Activated T-cell treated with anti-CD3 and anti-CD28 coated beads for 1 hour (primary cell): ENCODE data around the gene CNIH3.
"Not testable (repeated sequence)": the region's sequence is repeated elsewhere in the genome, so short reads cannot be mapped to it uniquely, and the experiment has no call there.

ENCODE experiments used
- DNase-seq: peaks from one replicate; pipeline ENCODE4 v3.0.0-alpha.2; 2020; ENCODE audit warnings: low read depth

The CNIH3 gene

DNA sequence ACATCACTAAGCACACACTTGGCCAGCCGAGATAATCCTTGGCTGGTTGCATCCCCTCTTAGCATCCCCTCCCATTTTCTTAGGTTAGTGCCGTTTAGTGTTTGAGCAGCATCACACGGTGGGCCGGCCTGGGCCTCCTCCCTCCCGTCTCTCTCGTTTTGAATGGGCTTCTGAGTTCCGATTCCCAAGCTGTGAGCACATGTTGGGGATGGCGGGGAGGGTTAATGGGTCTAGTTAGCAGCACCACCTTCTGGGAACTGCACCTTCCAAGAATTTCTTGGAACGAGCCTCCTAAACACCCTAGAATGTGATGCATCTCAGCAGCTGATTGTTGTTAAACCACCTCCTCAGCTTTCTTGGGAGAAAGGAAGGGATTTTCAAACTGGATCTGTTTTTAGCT lies 73.3 kb downstream of the CNIH3 start:
- DNase-seq = no peak

DNA sequence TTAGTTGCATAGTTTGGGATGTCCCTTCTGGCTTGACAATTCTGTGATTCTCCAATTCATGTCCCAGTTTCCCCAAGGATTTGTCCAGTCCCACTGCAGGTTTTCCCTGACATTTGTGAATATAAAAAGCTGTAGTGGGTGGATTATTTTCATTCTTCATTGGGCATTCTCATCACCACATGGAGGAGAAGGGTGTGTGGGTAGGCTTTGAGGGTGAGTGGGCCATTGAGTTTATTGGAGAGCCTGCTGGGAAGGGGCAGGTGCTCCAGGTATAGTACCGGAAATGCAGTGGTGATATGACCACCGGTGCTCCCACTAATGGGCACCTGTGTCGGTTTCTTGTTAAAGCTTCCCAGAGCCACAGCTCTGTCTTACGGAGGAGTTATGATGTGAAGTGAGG lies 74.5 kb downstream of the CNIH3 start:
- DNase-seq = no peak

DNA sequence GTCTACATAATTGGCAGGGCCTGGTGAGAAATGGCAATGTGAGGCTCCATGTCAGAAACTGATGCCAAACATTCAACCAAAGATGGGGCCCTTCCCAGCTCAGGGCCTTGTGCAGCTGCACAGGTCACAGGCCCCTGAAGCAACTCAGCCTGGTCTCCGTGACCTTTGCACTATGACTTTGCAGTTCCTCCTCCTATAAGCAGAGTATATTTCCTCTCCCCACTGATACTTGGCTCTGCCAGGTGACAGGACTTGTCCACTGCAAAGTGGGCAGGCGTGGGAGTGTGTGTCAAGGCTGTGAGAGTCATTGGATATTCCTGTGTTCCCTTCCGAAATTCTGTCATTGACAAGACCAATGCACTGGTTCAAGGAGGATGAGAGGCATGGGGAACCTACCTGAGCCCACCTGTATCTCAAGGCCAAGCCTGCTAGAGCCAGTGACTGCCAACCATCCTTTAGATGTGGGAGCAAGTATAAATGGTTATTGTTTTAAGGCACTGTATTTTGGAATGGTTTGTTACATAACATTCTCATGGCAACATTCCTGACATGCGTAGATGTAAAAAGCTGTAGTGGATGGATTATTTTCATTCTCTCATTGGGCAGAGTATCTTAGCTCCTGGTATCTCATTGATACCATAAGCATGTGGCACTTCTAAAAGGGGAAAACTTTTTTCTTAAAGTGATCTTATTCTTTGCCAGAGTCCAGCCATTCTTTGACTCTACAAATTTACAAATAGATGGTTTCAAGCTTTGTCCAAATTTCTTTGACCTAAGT lies 75.2 kb downstream of the CNIH3 start:
- DNase-seq = no peak

GRCh38 chr1:224694969-224695368 lies 78.9 kb downstream of the CNIH3 start:
- DNase-seq = no peak

- no peak for DNase-seq
Measured at GRCh38 chr1:224696021-224696420, 79.9 kb downstream of the CNIH3 start.

- no peak for DNase-seq
Measured at GRCh38 chr1:224696891-224697765, 81.0 kb downstream of the CNIH3 start.

- DNase-seq = no peak
Measured at GRCh38 chr1:224698015-224698451, 81.9 kb downstream of the CNIH3 start.

DNA sequence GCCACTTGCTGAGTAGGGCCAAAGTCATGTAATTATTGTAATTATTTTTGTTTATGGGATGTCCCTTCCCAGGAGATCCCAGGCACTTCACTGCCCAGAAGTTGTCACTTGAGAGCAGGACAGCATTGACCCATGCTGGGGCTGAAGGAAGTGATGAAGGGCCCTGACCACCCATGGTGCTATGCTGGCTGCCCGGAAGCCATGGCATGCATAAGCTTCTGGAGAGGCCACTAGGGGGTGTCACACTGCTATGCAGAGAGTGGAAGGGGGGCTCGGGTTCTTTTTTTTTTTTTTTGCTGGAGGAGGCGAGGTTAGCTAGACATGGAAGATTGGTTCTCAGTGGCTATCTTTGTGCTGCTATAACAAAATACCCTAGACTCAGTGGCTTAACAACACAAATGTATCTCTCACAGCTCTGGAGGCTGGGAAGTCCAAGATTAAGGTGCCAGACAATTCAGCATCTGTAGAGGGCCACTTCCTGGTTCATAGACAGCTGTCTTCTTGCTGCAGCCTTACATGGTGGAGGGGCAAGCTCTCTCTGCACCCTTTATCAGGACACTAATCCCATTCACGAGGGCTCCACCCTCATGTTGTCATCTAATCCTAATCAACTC lies 84.9 kb downstream of the CNIH3 start:
- no peak for DNase-seq

- no peak for DNase-seq
Measured at GRCh38 chr1:224703702-224704101, 87.6 kb downstream of the CNIH3 start.

DNA sequence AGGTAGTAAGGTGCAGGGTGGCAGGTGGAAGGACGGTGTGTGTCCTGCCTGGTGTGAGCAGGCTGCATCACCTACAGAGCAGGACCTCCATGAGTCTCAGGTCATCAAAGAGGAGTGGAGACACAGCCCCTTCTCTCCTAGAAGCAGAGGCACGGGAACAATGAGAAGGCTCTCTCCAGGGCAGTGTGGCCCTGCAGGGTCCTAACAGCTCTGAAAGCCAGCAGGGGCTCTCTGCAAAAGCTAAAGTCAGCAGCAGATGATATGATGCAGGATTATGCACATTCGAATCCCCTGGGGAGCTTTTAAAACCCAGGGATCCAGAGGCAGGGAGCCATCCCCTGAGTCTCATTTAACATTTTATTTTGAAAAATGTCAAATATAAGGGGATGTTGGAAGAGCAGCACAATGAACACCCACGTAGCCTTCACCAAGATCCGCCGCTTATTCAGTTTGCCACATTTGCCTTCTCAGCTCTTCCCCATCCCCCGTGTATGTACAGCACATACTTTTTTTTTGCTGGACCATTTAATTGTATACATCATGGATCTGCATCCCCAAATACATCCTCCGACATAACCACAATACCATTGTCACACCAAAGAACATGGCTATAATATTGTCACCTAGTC lies 88.1 kb downstream of the CNIH3 start:
- no peak for DNase-seq

GRCh38 chr1:224705578-224705977 lies 89.5 kb downstream of the CNIH3 start:
- DNase-seq = no peak

- DNase-seq = no peak
Measured at GRCh38 chr1:224707843-224708725, 92.0 kb downstream of the CNIH3 start.

GRCh38 chr1:224710196-224710595 lies 94.1 kb downstream of the CNIH3 start:
- DNase-seq = no peak

DNA sequence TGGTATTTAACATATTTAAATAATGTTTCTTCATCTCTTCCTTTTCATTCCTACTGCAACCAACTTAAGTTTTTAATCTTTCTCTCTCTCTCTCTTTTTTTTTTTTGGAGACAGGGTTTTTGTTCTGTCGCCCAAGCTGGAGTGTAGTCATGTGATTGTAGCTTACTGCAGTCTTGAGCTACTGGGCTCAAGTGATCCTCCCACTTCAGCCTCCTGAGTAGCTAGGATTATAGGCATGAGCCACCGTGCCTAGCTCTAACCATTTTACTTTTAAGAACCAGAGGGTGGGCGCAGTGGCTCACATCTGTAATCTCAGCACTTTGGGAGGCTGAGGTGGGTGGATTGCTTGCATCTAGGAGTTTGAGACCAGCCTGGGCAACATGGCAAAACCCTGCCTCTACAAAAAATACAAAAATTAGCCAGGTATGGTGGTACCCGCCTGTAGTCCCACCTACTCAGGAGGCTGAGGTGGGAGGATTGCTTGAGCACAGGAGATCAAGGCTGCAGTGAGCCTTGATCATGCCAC lies 95.2 kb downstream of the CNIH3 start:
- DNase-seq = not testable (repeated sequence)

DNA sequence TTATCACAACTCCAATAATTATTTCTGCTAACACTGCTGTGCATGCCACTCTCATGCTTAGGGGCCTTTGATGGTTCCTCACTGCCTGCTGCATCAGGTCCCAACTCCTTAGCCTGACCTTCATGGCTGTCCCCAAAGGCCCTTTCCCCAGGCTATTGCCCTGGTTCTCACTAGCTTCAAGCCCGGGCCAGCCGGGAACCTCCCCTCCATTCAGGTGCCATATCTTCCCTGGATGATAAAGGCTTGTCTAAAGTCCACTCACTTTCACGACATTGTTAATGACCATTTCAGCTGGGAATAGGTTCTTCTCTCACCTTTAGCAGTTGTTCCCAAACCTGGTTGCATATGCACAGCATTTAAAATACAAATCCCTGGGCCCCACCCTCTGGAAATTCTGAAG lies 95.8 kb downstream of the CNIH3 start:
- no peak for DNase-seq

- no peak for DNase-seq
Measured at GRCh38 chr1:224713228-224713627, 97.1 kb downstream of the CNIH3 start.

DNA sequence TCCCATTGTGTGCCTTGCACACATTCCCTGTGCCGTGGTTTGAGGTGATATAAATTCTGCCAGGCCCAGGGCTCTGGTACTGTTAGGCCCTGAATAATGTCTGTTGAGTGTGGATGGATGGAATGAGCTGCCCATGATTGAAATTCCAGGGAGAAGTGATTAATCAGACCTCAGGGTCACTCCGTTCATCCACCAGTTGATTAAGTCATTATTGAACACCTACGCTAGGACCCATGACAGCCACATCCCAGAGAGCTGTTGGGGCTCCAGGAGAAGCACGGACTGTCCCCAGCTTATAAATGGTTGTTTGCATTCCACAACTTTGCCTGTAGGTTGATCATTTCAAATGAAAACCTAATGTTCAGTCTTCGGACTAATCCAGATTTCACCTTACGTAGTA lies 98.4 kb downstream of the CNIH3 start:
- no peak for DNase-seq

DNA sequence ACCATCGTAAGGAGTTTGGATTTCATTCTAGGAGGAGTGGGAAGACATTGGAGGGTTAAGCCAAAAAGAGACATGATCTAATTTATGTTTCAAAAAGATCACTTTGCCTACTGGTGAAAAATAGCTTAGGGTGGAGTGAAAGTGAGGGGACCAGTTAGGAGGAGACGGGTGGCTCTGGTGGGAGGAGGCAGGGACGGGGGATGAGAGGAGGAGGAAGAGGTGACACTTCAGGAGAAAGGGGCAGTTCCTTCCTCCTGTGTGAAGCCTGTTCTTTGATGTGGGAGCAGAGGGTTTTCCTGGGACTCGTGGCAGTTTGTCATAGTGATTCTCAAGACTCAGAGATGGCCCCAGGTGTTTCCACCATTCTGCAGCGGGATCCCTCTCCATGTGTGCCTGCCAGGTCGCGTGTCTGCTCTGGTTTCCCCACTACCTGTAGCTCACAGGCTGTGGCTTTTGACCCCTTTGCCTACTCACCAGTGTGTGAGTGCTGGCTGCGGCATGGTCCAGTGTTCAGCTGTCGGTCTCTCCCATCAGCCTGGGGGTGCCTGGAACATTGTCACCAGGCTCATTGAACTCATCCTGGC lies 102.4 kb downstream of the CNIH3 start:
- DNase-seq = no peak

DNA sequence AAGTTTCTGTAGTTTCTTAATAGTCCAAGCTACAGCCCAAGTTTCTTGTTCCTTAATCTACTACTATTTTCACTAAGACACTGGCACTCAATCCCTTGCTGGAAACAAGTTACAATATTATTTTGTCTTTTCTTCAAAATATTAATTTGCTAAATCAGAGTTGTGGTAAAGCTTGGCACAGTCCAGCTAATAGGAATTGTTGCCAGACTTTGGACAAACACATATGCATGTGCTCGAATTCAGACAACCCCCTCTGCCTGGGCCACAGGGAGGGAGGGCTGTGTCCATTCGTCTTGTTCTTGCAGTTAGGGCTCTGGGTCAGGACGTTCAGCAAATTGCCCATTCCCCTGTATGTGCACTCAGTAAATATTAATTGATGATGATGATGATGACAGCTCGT lies 103.6 kb downstream of the CNIH3 start:
- DNase-seq = no peak

DNA sequence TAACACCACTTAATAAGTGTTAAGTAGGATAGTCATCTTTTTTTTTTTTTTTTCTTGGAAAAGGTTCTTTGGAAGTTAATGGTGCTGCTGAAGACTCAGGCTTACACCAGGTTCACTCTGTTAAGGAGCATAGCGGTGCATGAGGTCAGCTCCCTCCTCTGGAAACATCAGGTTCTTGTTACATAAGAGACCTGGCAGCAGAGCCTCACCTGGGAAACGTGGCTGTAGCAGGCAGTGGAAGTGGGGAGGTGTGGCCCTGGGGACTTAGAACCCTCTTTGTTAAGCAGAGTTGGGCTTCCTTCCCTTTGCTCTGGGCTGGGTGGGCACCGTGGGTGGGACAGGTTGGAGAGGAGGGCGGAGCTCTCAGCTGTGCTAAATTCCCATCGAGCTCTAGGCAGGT lies 104.1 kb downstream of the CNIH3 start:
- DNase-seq = no peak

GRCh38 chr1:224721000-224721399 lies 104.9 kb downstream of the CNIH3 start:
- DNase-seq = no peak
